ENCODE measurements around the gene ZNF669. TPM values are rescaled to one million over a fixed set of nuclear protein-coding genes. Genes with fewer than 3 reads are reported as not detected.
"Not testable (repeated sequence)": the region's sequence is repeated elsewhere in the genome, so short reads cannot be mapped to it uniquely, and the experiment has no call there.

Gene ZNF669
- total RNA-seq = 1 to 10 TPM; 2.9 to 5.9 TPM

DNA sequence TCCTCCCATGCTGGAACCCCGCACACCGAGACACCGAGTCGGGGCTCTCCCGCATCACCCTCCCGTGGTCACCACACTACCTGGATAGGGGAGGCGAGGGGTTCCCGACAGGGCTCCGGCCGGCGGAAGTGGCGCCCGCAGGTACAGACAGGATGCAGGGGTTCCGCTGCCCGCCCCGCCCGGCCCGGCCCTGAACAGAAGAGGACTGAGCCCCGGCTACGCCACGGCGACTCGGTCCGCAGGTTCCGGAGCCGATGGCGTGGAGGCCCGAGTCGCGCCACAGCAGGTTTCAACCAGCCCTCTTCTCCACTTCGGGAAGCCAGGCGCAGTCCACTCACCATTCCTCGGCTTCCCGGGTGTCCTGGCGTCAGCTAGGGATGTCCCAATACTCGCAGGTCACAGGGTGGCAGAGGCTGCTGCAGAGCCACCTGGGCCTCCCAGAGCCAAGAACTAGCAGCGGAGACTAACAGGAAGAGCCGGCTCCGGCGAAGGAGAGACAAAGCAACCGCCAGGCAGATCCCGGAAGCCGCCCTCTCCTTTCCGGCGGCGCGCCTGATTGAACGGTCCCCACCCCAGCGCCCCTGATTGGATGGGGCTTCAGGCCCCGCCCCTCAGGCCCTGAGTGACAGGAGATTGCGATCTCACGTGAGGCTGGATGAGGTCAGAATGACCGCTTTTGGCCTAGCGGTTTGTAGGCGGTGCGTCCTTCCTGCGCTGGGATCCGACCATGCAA, at the start of gene ZNF669:
Gene ZNF669, minus strand, starts transcription at position 498 of the 733 bp plus-strand sequence. Its CDS starts 157 bp downstream, at position 341.
- Histone ChIP-seq H3K36me3 (replicated peaks in 1 of 2; ENCODE audit: insufficient read depth in 1 of 2, low read depth in 2 of 2) (peaks cover 12 to 15% of the 10 kb centered on the region in 2 donors), H3K9me3 (peaks cover 0 to 11% (median 0%) of the 10 kb centered on the region in 3 donors), H3K27me3 (no peaks in the 10 kb centered on the region), H3K4me1 (peaks cover 12% of the 10 kb centered on the region), H3K27ac (peak within 1 kb of the TSS; percentile 78 to 95 (median 92)), H3K4me3 (peak within 1 kb of the TSS; percentile 69 to 92)
- peak; percentile 99 for ATAC-seq
- intact Hi-C loops (cut with DNase I) = no loop called here
- peak; percentile 96 to 99 (median 98) for DNase-seq
- TF ChIP-seq, protein P1, sequence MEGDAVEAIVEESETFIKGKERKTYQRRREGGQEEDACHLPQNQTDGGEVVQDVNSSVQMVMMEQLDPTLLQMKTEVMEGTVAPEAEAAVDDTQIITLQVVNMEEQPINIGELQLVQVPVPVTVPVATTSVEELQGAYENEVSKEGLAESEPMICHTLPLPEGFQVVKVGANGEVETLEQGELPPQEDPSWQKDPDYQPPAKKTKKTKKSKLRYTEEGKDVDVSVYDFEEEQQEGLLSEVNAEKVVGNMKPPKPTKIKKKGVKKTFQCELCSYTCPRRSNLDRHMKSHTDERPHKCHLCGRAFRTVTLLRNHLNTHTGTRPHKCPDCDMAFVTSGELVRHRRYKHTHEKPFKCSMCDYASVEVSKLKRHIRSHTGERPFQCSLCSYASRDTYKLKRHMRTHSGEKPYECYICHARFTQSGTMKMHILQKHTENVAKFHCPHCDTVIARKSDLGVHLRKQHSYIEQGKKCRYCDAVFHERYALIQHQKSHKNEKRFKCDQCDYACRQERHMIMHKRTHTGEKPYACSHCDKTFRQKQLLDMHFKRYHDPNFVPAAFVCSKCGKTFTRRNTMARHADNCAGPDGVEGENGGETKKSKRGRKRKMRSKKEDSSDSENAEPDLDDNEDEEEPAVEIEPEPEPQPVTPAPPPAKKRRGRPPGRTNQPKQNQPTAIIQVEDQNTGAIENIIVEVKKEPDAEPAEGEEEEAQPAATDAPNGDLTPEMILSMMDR (IDR thresholded peaks at IDR 0.05) = no peak
- TF ChIP-seq POLR2A (IDR thresholded peaks at IDR 0.05) = peak; percentile 79 to 97 (median 95)
- WGBS, 2 donors = 0% methylated on average over 7 to 50 of the region's 58 CpGs

DNA sequence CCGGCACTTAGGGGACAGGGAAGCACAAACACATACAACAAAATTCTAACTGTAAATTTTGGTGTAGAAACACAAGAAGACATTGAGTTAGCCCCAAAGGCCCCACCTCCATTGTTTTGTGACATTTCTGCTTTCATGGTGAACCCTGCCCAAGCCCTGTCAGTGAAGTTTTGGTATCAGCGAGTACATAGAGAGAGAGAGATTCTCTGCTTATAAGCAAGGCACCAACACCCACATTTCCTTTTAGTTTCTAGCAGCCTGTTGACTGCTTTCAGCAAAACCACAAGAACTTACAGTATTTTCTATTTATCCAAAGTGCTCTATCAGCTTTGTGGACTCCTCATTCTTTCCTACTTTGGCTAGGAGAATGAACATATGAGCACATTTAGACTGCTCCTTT, 43.6 kb upstream of the ZNF669 start:
- Histone ChIP-seq H3K36me3 (replicated peaks in 1 of 2; ENCODE audit: insufficient read depth in 1 of 2, low read depth in 2 of 2) (no peaks in the 10 kb centered on the region), H3K9me3 (peaks cover 0 to 75% (median 4%) of the 10 kb centered on the region in 3 donors), H3K27ac (no peak overlapping the region), H3K4me1 (no peaks in the 10 kb centered on the region), H3K27me3 (no peaks in the 10 kb centered on the region), H3K4me3 (no peak overlapping the region)
- ATAC-seq = no peak
- intact Hi-C loops (cut with DNase I) = no loop called here
- DNase-seq = no peak
- 88 to 100% methylated on average over 2 of the region's 2 CpGs for WGBS, 2 donors
- TF ChIP-seq POLR2A (IDR thresholded peaks at IDR 0.05) = no peak
- TF ChIP-seq, protein P1 (IDR thresholded peaks at IDR 0.05) = no peak

DNA sequence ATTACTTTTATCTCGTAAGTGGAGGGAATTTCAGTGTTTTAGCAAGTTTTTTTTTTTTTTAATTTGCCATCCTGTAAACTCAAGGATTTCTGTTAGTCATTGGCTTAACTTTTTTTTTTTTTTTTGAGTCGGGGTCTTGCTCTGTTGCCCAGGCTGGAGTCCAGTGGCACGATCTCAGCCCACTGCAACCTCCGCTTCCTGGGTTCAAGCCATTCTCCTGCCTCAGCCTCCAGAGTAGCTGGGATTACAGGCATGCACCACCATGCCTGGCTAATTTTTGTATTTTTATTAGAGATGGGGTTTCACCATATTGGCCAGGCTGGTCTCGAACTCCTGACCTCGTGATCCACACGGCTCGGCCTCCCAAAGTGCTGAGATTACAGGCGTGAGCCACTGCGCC, 43.0 kb upstream of the ZNF669 start:
- intact Hi-C loops (cut with DNase I) = not testable (repeated sequence)

DNA sequence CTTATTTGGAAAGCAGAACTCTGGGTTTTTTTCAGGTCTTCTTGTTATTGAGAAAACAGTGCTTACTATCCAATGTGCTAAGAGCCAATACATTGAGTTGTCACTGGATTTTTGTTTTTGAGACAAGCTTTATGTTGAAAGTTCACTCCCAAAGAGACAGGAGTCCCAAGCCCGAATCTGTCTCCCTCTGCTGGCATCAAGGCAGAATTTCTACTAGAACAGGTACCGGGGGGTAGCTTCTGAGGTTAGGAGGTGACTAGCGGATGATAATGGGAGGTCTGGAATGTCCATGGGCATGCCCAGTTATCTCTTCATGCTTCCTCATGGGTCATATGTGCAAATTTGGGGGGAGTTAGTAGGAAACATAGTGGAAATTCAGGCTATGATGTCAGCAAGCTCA, 42.5 kb upstream of the ZNF669 start:
- WGBS, 2 donors = 93 to 96% methylated on average over 3 of the region's 3 CpGs
- no peaks in the 10 kb centered on the region for H3K36me3 ChIP-seq (replicated peaks in 1 of 2; ENCODE audit: insufficient read depth in 1 of 2, low read depth in 2 of 2)
- DNase-seq = no peak

More for the DNA sequence above, 43.0 kb upstream of the ZNF669 start:
- WGBS, 2 donors = 96 to 100% methylated on average over 9 to 10 of the region's 10 CpGs
- not testable (repeated sequence) for H3K27me3 ChIP-seq; H3K36me3 ChIP-seq (replicated peaks in 1 of 2; ENCODE audit: insufficient read depth in 1 of 2, low read depth in 2 of 2); DNase-seq; H3K4me3 ChIP-seq; ATAC-seq; H3K27ac ChIP-seq; H3K4me1 ChIP-seq
- H3K9me3 ChIP-seq = peaks cover 0 to 75% (median 4%) of the 10 kb centered on the region in 3 donors

DNA sequence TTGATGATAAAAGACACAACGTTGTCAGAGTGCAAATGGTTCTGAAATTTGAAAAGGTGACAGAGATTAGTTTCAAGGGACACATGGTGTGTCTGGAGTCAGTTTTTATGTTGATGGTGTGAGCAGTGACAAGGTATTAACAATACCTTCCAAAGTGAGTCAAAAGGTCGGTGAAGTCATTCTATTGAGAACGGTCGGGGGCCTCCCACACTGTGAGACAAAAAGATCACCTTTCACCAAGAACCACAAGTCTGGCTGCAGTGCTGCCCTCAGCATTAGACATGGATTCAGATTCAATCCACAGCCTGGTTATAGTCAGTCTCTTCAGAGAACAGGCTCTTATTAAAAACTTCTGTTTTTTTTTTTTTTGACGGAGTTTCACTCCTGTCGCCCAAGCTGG, 41.1 kb upstream of the ZNF669 start:
- Histone ChIP-seq H3K4me3 (no peak overlapping the region), H3K9me3 (peaks cover 0 to 83% (median 4%) of the 10 kb centered on the region in 3 donors), H3K27ac (no peak overlapping the region), H3K27me3 (no peaks in the 10 kb centered on the region), H3K36me3 (replicated peaks in 1 of 2; ENCODE audit: insufficient read depth in 1 of 2, low read depth in 2 of 2) (no peaks in the 10 kb centered on the region), H3K4me1 (no peaks in the 10 kb centered on the region)
- WGBS, 2 donors = 93 to 95% methylated on average over 6 of the region's 6 CpGs
- TF ChIP-seq, protein P1 (IDR thresholded peaks at IDR 0.05) = no peak
- TF ChIP-seq POLR2A (IDR thresholded peaks at IDR 0.05) = no peak
- no peak for ATAC-seq
- intact Hi-C loops (cut with DNase I) = no loop called here
- DNase-seq = no peak

More for the DNA sequence above, 42.5 kb upstream of the ZNF669 start:
- ATAC-seq = no peak
- H3K4me3 ChIP-seq = no peak overlapping the region
- no peaks in the 10 kb centered on the region for H3K4me1 ChIP-seq
- intact Hi-C loops (cut with DNase I) = no loop called here
- TF ChIP-seq, protein P1 (IDR thresholded peaks at IDR 0.05) = no peak
- TF ChIP-seq POLR2A (IDR thresholded peaks at IDR 0.05) = no peak
- H3K27me3 ChIP-seq = no peaks in the 10 kb centered on the region
- H3K27ac ChIP-seq = no peak overlapping the region
- peaks cover 0 to 78% (median 4%) of the 10 kb centered on the region in 3 donors for H3K9me3 ChIP-seq

DNA sequence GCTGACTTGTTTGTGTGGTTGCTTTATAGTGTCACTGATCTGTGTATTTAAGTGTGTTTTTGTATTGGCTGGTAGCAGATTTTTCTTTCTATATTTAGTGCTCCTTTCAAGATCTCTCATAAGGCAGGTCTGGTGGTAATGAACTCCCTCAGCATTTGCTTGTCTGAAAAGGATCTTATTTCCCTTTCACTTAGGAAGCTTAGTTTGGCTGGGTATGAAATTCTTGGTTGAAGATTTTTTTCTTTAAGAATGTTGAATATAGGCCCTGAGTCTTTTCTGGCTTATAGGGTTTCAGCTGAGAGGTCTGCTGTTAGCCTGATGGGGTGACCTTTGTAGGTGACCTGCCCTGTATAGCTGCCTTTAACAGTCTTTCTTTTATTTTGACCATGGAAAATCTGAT, 35.4 kb upstream of the ZNF669 start:
- H3K27ac ChIP-seq; ATAC-seq; H3K4me1 ChIP-seq; H3K36me3 ChIP-seq (replicated peaks in 1 of 2; ENCODE audit: insufficient read depth in 1 of 2, low read depth in 2 of 2); H3K4me3 ChIP-seq; H3K27me3 ChIP-seq; intact Hi-C loops (cut with DNase I); DNase-seq: not testable (repeated sequence)
- H3K9me3 ChIP-seq = peaks cover 0 to 63% (median 0%) of the 10 kb centered on the region in 3 donors
